ENCODE measurements around the gene MRPS25. TPM values are rescaled to one million over a fixed set of nuclear protein-coding genes. Genes with fewer than 3 reads are reported as not detected.

MRPS25 gene
- total RNA-seq, 1 experiment from 2014 or later, result 69.7 TPM

DNA sequence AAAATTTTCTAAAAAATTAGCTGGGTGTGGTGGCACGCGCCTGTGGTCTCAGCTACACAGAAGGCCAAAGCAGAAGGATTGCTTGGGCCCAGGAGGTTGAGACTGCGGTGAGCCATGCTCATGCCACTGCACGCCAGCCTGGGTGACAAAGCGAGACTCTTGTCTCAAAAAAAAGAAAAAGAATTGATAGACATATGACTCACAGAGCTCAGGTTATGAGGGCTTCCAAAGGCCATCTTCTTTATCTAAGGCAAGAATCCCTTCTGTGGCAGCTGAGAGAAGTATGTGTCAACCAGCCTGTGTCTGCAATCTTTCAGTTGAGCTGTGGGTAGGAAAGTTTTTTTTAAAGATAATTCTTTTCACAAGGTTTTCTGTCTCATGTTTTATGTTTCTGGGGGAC lies 53.9 kb downstream of the MRPS25 start (continued):
- no peak for TF ChIP-seq ZMAT4 (CRISPR knock-in tag; IDR thresholded peaks at IDR 0.05)
- no peak for TF ChIP-seq E2F5 (CRISPR knock-in tag; IDR thresholded peaks at IDR 0.05)

GRCh38 chr3:15010664-15011063 lies 54.5 kb downstream of the MRPS25 start:
- Mint-ChIP-seq H3K27me3 (ENCODE audit: low read depth) (no peaks in the 10 kb centered on the region), H3K9me3 (no peaks in the 10 kb centered on the region), H3K27ac (no peak overlapping the region), H3K36me3 (peaks cover 42% of the 10 kb centered on the region), H3K4me1 (no peaks in the 10 kb centered on the region), H3K4me3 (no peak overlapping the region)
- CTCF ChIA-PET, result interaction anchor here (0.6 kb wide), 1 partner anchor 41 kb away, joined by 3 read pairs; no protein-coding TSS in a partner anchor
- POLR2A ChIA-PET, result interaction anchor here (1.0 kb wide), 1 partner anchor 77 kb away, joined by 3 read pairs; no protein-coding TSS in a partner anchor
- ATAC-seq (no peak), DNase-seq (ENCODE audit: low spot score) (no peak)
- no peak for TF ChIP-seq AFF4 (CRISPR knock-in tag; IDR thresholded peaks at IDR 0.05; ENCODE audit: borderline replicate concordance)

DNA sequence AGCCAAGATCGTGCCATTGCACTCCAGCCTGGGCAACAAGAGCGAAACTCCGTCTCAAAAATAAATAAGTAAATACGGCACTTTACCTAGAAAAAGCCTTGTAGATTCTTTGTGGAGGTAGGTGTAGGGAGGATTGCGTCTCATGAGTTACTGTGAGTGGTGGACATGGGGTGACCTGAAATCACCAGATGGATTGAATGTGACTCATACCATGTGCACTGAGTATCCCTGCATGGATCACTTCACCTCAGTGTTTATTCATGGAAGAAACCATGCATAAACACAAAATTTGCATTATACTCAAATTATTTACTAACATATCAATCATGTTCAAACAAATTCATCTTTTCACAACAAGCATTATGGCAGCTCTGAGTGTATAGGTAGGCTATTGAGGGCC lies 55.9 kb downstream of the MRPS25 start:
- peaks cover 37% of the 10 kb centered on the region for H3K36me3 Mint-ChIP-seq
- no peak overlapping the region for H3K4me3 Mint-ChIP-seq
- POLR2A ChIA-PET, result no interaction called here
- no peaks in the 10 kb centered on the region for H3K27me3 Mint-ChIP-seq (ENCODE audit: low read depth)
- ATAC-seq (no peak), DNase-seq (ENCODE audit: low spot score) (no peak)
- no peaks in the 10 kb centered on the region for H3K4me1 Mint-ChIP-seq
- CTCF ChIA-PET, result no interaction called here
- H3K9me3 Mint-ChIP-seq, result no peaks in the 10 kb centered on the region
- no peak overlapping the region for H3K27ac Mint-ChIP-seq
- no peak for TF ChIP-seq ZNF416 (CRISPR knock-in tag; IDR thresholded peaks at IDR 0.05)
- no peak for TF ChIP-seq CBFB (CRISPR knock-in tag; IDR thresholded peaks at IDR 0.05; ENCODE audit: low read depth)
- no peak for TF ChIP-seq TP53 (CRISPR knock-in tag; IDR thresholded peaks at IDR 0.05)
- TF ChIP-seq ZNF138 (CRISPR knock-in tag; conservative IDR thresholded peaks at IDR 0.05), result no peak
- no peak for TF ChIP-seq NFE2L1 (CRISPR knock-in tag; IDR thresholded peaks at IDR 0.05)
- no peak for TF ChIP-seq AR (CRISPR knock-in tag; IDR thresholded peaks at IDR 0.05)
- no peak for TF ChIP-seq USF2 (CRISPR knock-in tag; IDR thresholded peaks at IDR 0.05)
- TF ChIP-seq TCF7 (CRISPR knock-in tag; IDR thresholded peaks at IDR 0.05; ENCODE audit: low read depth), result no peak
- TF ChIP-seq TEAD4 (CRISPR knock-in tag; IDR thresholded peaks at IDR 0.05), result no peak
- no peak for TF ChIP-seq SP1 (CRISPR knock-in tag; conservative IDR thresholded peaks at IDR 0.05)
- no peak for TF ChIP-seq FOXP1 (CRISPR knock-in tag; IDR thresholded peaks at IDR 0.05; ENCODE audit: borderline replicate concordance)
- TF ChIP-seq, protein P1, sequence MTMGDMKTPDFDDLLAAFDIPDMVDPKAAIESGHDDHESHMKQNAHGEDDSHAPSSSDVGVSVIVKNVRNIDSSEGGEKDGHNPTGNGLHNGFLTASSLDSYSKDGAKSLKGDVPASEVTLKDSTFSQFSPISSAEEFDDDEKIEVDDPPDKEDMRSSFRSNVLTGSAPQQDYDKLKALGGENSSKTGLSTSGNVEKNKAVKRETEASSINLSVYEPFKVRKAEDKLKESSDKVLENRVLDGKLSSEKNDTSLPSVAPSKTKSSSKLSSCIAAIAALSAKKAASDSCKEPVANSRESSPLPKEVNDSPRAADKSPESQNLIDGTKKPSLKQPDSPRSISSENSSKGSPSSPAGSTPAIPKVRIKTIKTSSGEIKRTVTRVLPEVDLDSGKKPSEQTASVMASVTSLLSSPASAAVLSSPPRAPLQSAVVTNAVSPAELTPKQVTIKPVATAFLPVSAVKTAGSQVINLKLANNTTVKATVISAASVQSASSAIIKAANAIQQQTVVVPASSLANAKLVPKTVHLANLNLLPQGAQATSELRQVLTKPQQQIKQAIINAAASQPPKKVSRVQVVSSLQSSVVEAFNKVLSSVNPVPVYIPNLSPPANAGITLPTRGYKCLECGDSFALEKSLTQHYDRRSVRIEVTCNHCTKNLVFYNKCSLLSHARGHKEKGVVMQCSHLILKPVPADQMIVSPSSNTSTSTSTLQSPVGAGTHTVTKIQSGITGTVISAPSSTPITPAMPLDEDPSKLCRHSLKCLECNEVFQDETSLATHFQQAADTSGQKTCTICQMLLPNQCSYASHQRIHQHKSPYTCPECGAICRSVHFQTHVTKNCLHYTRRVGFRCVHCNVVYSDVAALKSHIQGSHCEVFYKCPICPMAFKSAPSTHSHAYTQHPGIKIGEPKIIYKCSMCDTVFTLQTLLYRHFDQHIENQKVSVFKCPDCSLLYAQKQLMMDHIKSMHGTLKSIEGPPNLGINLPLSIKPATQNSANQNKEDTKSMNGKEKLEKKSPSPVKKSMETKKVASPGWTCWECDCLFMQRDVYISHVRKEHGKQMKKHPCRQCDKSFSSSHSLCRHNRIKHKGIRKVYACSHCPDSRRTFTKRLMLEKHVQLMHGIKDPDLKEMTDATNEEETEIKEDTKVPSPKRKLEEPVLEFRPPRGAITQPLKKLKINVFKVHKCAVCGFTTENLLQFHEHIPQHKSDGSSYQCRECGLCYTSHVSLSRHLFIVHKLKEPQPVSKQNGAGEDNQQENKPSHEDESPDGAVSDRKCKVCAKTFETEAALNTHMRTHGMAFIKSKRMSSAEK (CRISPR knock-in tag; IDR thresholded peaks at IDR 0.05; ENCODE audit: borderline replicate concordance), result no peak
- TF ChIP-seq RORB (CRISPR knock-in tag; IDR thresholded peaks at IDR 0.05), result no peak
- no peak for TF ChIP-seq MAX (CRISPR knock-in tag; IDR thresholded peaks at IDR 0.05)
- no peak for TF ChIP-seq E2F4 (CRISPR knock-in tag; IDR thresholded peaks at IDR 0.05; ENCODE audit: borderline replicate concordance, low read depth)
- no peak for TF ChIP-seq ZNF396 (CRISPR knock-in tag; IDR thresholded peaks at IDR 0.05; ENCODE audit: borderline replicate concordance)
